Stimulated activated CD8-positive, alpha-beta memory T cell treated with anti-CD3 and anti-CD28 coated beads, Interleukin-12 subunit alpha, Interleukin-12 subunit beta, amount 100 ng/mL, for 4 hours (primary cell): ENCODE measurements around the gene KCNK6.
"Not testable (repeated sequence)": the region's sequence is repeated elsewhere in the genome, so short reads cannot be mapped to it uniquely, and the experiment has no call there.

ENCODE experiments used
- DNase-seq: peaks from one replicate; pipeline ENCODE4 v3.0.0-alpha.2; 2020; ENCODE audit warnings: low read depth

KCNK6 gene

DNA sequence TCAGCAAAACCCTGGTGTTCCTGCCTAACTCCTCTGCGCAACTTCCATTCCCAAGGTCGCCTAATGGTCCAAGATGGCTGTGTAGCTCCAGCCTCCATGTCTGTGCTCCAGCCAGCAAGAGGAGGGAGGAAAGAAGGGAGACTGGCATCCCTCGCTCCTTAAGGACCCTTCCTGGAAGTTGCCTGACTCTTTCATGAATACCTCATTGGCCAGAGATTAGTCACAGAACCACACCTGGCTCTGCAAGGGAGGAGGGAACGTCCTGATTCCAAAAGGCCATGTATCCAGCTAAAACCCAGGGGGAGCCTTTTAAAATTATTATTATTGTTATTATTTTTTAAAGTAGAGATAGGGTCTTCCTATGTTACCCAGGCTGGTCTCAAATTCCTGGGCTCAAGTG lies 4.8 kb downstream of the KCNK6 start:
- DNase-seq = no peak

- no peak for DNase-seq
Measured at GRCh38 chr19:38326591-38326990, 6.9 kb downstream of the KCNK6 start.

DNA sequence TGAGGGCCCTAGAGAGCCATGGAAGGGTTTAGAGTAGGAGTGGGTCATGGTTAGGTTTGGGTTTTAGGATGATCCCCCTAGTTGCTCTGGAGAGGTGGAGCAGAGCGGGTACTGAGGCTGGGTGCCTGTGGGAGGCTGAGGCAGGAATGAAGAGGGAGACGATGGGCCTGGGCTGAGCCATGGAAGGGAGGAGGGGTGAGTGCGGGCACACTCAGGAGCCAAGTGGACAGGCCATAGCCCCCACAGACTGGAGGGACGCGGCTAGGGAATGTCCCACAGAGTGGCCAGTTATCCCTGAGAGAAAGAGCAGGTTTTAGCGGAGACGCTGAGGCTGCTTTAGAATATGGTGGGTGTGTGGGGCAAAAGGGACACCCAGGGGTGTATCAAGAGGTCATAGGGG lies 10.0 kb downstream of the KCNK6 start:
- DNase-seq = no peak

DNA sequence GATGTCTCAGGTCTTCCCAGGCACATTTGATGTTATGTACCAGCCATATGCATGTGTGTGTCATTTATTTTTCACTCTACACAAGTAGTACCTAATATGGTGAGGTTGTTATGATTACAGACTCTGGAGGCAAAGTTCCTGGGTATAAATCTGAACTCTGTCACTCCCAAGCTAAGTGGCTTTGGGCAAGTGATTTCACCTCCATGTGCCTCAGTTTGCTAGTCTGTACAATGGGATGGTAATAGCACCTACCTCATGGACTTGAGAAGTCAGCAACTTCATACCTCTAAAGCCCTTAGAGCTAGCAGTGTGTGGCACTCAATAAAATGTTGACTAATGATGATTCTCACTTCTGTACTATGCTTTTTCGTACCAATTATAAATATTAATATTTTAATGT lies 12.1 kb downstream of the KCNK6 start:
- no peak for DNase-seq

DNA sequence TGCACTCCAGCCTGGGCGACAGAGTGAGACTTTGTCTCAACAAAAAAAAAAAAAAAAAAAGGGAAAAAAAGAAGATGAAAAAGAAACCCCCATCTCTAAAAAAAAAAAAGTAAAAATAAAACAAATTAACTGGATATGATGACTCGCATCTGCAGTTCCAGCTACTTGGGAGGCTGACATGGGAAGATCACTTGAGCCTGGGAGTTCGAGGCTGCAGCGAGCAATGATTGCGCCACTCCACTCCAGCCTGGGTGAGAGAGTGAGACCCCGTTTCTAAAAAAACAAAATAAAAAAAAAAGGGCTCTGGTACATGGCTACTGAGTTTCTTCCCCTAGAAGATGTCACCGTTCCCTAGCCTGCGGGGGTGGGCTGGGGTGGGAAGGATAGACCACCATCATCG lies 13.6 kb downstream of the KCNK6 start:
- no peak for DNase-seq

DNA sequence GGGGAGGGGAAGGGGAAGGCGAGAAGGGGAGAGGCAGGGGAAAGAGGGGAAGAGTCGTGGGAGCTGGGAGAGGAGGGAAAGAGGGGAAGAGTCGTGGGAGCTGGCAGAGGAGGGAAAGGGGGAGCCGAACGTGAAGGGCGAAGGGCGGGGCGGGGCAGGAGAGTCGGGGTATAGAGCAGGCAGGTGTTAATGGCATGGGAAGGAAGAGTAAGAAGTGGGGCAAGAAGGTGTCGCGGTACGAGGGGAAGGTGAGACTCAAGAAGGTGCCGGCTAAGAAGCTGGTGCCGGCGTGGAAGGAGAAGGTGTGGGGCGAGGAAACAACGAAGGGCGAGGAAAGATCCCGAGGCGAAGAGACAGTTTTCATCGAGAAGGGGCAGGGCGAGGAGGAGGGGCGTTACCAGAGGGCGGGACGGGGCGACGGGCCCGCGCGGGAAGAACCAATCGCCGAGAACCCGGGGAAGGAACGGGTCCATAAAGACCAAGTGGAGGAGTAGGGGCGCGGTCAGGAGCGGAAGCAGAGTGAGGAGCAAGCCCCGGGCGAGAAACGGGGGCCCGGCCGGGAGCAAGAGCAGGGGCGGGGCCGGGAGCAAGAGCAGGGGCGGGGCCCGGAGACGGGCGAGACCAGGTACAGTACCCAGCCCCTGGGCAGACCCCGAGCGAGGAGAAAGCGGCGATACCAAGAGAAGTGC lies 16.4 kb downstream of the KCNK6 start:
- DNase-seq = peak; percentile 85

GRCh38 chr19:38336638-38337359 lies 17.2 kb downstream of the KCNK6 start:
- DNase-seq = peak; percentile 89

DNA sequence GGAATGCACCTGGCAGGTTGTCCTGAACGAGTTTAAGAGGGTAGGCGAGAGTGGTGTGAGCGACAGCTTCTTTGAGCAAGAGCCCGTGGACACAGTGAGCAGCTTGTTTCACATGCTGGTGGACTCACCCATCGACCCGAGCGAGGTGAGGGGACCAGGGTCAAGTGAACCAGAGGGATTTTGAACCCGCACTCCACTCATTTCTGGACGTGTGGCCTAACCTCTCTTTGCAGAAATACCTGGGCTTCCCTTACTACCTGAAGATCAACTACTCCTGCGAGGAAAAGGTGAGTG lies 17.7 kb downstream of the KCNK6 start:
- no peak for DNase-seq

DNA sequence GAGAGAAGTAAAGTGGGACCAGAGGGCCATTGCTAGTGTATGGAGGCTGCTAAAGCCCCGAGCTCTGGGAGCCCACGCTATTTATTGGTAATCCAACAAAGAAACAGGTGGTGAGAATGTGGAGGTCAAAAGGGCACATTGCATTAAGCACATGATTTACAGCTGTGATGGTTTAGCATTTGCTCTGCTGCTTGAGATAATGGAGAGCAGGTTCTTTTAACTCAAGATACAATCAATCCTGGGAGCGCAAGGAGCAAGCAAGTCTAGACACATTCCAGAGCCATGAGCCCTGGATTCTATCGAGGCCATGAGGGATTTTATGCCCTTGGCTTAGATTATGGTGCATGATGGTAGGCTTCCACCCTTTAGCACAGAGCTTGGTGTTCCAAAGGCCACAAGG lies 19.4 kb downstream of the KCNK6 start:
- DNase-seq = not testable (repeated sequence)

- no peak for DNase-seq
Measured at GRCh38 chr19:38340927-38341326, 21.3 kb downstream of the KCNK6 start.

GRCh38 chr19:38346837-38347236 lies 27.2 kb downstream of the KCNK6 start:
- DNase-seq = no peak

GRCh38 chr19:38350883-38351282 lies 31.2 kb downstream of the KCNK6 start:
- DNase-seq = no peak

GRCh38 chr19:38351865-38352395 lies 32.3 kb downstream of the KCNK6 start:
- no peak for DNase-seq

DNA sequence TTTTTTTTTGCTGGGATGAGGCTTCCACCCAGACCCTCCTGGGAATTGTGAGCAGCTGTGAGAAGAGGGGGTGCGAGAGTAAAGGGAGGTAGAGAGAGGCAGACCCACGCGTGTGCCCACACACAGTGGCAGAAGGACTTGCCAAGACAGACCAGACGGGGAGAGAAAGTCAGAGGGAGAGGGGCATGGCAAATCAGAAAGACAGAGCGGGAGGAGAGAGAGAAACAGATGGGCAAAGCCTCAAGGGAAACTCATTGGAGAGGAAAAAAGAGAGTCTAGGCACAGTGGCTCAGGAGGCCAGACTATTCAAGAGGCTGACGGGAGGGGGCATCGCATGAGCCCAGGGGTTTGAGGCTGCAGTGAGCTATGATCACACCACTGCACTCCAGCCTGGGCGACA lies 33.0 kb downstream of the KCNK6 start:
- DNase-seq = no peak

DNA sequence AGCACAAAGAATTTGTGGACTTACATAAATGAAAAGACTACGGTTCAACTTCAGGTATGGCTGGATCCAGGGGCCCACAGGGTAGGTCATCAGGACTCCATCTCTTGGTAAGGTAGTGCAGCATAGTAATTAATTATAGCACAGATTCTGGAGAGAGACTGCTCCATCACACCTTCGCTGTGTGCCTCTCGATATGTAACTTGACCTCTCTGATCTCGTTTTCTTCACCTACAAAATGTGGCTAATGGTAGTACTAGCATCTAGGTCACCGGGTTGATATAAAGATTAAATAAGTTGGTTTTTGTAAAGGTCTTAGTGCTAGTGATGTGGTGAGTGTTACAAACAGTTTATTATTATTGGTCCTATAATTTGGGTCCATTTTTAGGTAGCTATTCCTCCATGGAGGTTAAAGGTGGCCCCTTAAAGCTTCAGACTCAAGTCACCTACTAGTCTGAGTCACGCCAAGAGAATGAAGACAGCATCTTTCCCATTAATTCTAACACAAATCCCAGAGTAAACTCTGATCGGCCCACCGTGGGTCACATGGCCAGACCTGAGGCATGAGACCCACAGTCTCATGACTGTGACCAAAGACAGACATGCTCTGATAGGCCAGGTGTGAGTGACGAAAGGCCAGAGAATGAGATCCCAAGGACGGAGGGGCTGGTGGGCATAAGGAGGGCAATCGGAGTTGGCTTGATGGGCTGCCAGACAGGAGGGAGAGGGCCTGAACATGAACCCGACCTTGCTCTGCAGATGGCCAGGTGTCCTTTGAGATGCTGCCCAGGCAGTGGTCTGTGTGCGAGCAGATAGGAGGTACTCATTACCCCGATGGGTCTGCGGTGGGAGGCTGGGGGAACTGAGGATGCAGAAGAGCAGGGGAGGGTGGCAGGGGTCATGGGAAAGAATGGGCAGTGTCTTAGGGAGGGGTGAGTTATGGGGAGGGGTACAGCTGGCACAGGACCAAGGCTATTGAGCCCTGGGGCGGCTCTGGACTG lies 36.4 kb downstream of the KCNK6 start:
- no peak for DNase-seq

DNA sequence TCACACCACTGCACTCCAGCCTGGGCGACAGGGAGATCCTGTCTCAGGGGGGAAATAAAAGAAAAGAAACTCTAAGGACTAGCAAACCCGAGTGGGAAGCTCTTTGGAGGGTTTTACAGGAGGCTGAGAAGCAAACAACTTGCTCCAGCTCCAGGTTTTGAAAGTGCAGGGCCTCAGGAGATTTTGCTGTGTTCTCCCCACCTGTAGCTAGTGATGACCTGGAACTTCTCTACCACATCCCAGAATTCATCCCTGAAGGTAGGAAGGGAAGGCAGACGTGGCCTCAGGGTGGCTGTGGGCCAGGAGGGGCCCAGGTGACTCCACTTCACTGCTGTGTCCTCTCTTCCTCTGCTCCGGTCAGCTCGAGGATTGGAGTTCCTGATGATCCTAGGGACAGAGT lies 38.4 kb downstream of the KCNK6 start:
- no peak for DNase-seq

DNA sequence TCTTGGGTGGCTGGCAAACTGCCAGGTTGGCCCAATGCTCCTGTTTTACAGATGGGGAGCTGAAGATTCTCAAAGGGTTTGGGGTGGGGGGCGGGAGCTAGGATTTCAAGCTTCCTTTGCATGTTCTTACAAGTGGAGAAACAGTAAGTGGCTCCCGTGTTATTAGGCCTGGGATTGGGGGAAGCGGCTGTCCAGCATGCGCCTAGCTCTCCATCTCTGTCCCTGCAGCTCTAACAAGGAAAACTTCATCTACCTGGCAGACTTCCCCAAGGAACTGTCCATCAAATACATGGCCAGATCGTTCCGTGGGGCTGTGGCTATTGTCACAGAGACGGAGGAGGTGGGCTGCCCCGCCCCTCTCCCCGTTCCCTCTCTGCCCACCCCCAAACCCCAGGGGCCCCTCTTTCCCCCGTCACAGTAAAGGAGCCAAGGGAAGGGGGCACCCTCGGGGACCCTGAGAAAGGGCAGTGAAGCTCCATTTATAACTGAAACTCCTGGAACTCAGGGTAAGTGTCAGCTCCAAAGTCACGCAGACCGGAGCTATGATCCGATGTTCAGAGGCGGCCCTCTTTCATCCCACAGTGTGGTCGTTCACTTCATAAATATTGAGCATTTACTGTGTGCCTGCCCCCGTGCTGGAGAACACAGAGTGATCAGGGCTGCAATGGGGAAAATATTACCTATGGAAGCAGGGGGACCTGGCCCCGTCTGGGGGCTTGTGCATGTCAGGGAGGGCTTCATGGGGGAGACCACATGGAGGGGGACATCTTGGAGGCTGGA lies 39.8 kb downstream of the KCNK6 start:
- DNase-seq = no peak

GRCh38 chr19:38360351-38360750 lies 40.7 kb downstream of the KCNK6 start:
- no peak for DNase-seq

- DNase-seq = no peak
Measured at GRCh38 chr19:38360839-38361631, 41.4 kb downstream of the KCNK6 start.

- DNase-seq = peak; percentile 39
Measured at GRCh38 chr19:38361633-38362075, 42.0 kb downstream of the KCNK6 start.
